Measurements from ENCODE around the gene FRY. TPM values are rescaled to one million over a fixed set of nuclear protein-coding genes. Genes with fewer than 3 reads are reported as not detected.
A peak's percentile ranks its signal among the peaks of the same experiment; 100 is the strongest.

FRY gene
- total and polyA plus RNA-seq, 11 donors: 21.6 to 237 (median 165) TPM

- no peak for ATAC-seq
- no peak for DNase-seq
- H3K4me1 ChIP-seq: no peaks in the 10 kb centered on the region
- no peaks in the 10 kb centered on the region for H3K27me3 ChIP-seq
- intact Hi-C loops (cut with DNase I): no loop called here
- H3K4me3 ChIP-seq: no peak overlapping the region
- no peaks in the 10 kb centered on the region for H3K9me3 ChIP-seq
- no peak for TF ChIP-seq POLR2A (IDR thresholded peaks at IDR 0.05)
- TF ChIP-seq, protein P1, sequence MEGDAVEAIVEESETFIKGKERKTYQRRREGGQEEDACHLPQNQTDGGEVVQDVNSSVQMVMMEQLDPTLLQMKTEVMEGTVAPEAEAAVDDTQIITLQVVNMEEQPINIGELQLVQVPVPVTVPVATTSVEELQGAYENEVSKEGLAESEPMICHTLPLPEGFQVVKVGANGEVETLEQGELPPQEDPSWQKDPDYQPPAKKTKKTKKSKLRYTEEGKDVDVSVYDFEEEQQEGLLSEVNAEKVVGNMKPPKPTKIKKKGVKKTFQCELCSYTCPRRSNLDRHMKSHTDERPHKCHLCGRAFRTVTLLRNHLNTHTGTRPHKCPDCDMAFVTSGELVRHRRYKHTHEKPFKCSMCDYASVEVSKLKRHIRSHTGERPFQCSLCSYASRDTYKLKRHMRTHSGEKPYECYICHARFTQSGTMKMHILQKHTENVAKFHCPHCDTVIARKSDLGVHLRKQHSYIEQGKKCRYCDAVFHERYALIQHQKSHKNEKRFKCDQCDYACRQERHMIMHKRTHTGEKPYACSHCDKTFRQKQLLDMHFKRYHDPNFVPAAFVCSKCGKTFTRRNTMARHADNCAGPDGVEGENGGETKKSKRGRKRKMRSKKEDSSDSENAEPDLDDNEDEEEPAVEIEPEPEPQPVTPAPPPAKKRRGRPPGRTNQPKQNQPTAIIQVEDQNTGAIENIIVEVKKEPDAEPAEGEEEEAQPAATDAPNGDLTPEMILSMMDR (IDR thresholded peaks at IDR 0.05): no peak
- H3K36me3 ChIP-seq: peaks cover 0 to 92% (median 47%) of the 10 kb centered on the region in 9 donors
- 87 to 96% (median 93%) methylated on average over 2 of the region's 2 CpGs for WGBS, 4 donors
- H3K27ac ChIP-seq: no peak overlapping the region
These were observed 156.1 kb downstream of the FRY start for GRCh38 chr13:32187651-32188050.

DNA sequence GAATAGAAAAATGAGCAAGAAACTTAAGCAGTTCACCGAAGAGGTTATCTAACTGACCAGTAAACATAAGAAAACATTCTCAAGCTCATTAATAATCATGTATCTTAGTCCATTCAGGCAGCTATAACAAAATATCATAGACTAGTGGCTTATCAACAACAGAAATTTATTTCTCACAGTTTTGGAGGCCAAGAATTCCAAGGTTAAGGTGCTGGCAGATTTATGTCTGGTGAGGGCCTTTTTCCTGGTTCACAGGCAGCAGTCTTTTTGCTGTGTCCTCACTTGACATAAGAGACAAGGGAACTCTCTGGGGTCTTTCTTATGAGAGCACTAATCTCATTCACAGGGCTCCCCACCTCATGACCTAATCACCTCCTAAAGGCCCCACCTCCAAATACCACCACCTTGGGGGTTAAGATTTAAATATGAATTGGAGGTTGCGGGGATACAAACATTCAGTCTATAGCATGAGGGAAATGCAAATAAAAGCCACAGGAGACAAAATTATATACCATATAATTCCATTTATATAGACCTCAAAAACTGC is 160.0 kb downstream of the FRY start:
- no peak overlapping the region for H3K4me3 ChIP-seq
- TF ChIP-seq POLR2A (IDR thresholded peaks at IDR 0.05): no peak
- TF ChIP-seq, protein P1 (IDR thresholded peaks at IDR 0.05): no peak

GRCh38 chr13:32195713-32196112 is 164.1 kb downstream of the FRY start:
- Histone ChIP-seq H3K27me3 (no peaks in the 10 kb centered on the region), H3K36me3 (peaks cover 0 to 57% (median 3%) of the 10 kb centered on the region in 9 donors), H3K9me3 (no peaks in the 10 kb centered on the region), H3K4me3 (no peak overlapping the region), H3K27ac (peak overlapping the region in 4 of 12 donors; percentile 2 to 33 (median 10)), H3K4me1 (peaks cover 0 to 40% (median 8%) of the 10 kb centered on the region in 12 donors)
- intact Hi-C loops (cut with DNase I): no loop called here
- ATAC-seq (peak in 1 of 4 donors; percentile 22), DNase-seq (no peak)
- TF ChIP-seq, protein P1 (IDR thresholded peaks at IDR 0.05): no peak
- TF ChIP-seq POLR2A (IDR thresholded peaks at IDR 0.05): no peak

More for the DNA sequence above, 160.0 kb downstream of the FRY start:
- Histone ChIP-seq H3K4me1 (peaks cover 0 to 21% (median 8%) of the 10 kb centered on the region in 12 donors), H3K9me3 (no peaks in the 10 kb centered on the region), H3K27ac (no peak overlapping the region), H3K27me3 (no peaks in the 10 kb centered on the region), H3K36me3 (peaks cover 0 to 73% (median 23%) of the 10 kb centered on the region in 9 donors)
- intact Hi-C loops (cut with DNase I): no loop called here
- 81 to 95% (median 88%) methylated on average over 2 of the region's 2 CpGs for WGBS, 4 donors
- DNase-seq (no peak), ATAC-seq (no peak)

DNA sequence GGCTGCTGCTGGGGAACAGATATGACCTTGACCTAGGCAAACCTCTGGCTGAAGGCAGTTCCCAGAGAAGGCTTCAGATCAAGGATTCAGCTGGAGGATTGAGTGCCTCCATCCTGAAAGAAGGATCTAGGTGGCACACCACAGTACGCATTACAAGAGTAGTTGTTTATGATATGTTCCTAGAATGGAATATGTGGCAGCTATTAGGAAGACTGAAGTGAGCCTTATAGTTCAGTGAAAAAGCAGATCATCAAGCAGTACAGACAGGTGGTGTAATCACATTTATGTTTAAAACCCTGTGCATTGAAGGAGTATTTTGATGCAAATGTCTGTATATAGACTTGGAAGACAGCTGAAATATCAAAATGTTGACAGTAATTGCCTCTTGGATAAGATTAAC is 167.6 kb downstream of the FRY start:
- H3K36me3 ChIP-seq: peaks cover 0 to 62% (median 12%) of the 10 kb centered on the region in 9 donors
- 90 to 100% (median 94%) methylated on average over 1 of the region's 1 CpG for WGBS, 4 donors
- intact Hi-C loops (cut with DNase I): no loop called here
- peak overlapping the region in 2 of 12 donors; percentile 10 to 25 for H3K27ac ChIP-seq
- DNase-seq (no peak), ATAC-seq (no peak)
- H3K4me1 ChIP-seq: peaks cover 0 to 72% (median 10%) of the 10 kb centered on the region in 12 donors
- H3K27me3 ChIP-seq: no peaks in the 10 kb centered on the region
- TF ChIP-seq, protein P1 (IDR thresholded peaks at IDR 0.05): no peak
- no peak for TF ChIP-seq POLR2A (IDR thresholded peaks at IDR 0.05)
- H3K9me3 ChIP-seq: no peaks in the 10 kb centered on the region
- H3K4me3 ChIP-seq: no peak overlapping the region

All from heart left ventricle (tissue), 16 donors.